ENCODE data around the gene SPPL2A.
"Not testable (repeated sequence)": the region's sequence is repeated elsewhere in the genome, so short reads cannot be mapped to it uniquely, and the experiment has no call there.

SPPL2A gene

DNA sequence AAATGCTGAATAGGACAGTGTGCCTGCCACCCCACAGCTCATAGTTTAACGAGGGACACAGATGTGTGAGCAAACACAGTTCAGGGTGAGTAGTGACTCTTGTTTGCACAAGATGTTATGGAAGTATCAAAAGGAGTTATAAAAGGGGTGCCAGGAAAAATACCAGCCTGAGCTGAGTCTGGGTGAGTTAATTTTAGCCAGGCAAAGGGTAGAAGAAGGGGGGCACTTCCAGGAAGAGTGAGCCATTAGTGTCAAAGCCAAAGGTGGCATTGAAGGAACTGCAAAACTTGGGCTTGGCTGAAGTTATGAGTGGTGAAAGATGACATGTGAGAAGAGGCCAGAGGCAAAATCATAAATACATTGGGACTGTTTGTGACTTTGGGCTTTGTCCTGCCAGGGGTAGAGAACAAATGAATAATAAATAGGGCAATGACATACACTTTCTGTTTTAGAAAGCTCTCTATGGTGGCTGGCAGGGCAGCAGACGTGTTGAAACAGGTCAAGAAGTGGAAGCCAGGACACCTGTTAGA lies 1.9 kb upstream of the SPPL2A start:
- no peak for DNase-seq

DNA sequence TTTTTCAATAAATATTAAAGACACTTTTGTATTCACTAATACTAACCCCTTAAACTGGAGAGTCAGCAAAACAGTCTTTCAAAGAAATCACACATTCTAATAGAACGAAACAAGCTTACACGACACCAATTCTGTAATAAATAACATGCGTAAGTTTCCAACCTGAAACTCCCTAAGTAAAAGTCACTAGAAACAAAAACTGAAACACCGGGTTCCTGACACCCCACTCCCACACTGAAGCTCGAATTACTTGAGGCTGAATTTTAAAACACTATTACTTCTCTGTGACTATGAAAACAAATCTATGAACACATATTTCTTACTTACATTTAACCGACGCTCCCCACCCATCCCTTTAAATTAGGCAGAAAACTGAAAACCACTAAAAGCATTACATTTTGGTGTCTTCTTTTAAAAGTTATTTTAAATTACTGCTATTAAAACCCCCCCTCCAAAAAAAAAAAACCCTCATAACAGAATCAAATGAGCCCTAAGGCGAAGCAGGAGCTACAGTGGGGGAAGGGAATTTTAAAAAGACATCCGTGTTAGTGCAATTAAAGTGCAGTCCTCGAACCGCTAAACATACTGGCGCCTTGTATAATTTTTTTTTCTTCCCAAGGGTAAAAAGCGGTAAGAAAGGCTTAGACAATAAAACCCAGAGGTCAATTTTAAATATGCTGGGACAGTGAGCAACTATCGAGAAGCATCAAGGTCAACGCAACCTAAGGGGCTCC lies 878 bp downstream of the SPPL2A start:
- no peak for DNase-seq

DNA sequence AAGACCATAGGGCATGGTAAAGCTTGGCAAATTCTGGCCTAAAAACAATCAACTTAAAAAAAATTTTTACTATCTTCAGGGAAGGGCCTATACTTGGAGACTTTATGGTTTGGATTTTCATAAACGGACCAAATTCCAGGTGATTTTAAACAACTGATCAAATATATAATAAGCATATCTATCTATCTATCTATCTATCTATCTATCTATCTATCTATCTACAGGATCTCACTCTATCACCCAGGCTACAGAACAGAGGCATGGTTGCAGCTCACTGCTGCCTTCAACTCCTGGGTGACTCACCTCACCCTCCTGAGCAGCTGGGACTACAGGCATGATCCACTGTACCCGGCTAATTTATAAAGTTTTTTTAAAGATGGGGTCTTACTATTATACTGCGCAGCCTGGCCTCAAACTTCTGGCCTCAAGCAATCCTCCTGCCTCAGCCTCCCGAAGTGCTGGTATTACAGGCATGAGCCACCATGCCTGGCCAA lies 6.7 kb downstream of the SPPL2A start:
- no peak for DNase-seq

DNA sequence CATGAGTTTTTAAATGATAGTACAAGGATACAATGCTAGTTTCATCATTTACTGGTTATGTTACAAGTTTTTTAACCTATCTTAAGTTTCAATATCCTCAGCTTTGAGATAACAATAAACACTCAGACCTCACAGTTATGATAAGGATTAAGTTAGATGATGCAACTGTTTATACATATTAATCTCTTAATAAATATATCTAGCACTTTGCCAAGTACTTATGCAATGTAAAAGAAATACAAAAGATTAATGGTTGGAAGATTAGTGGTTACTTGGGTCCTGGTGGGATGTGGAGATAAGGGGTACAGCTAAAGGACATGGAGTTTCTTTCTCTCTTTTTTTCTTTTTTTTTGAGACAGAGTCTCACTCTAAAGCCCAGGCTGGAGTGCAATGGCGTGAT lies 12.0 kb downstream of the SPPL2A start:
- DNase-seq: no peak

- no peak for DNase-seq
Observed at GRCh38 chr15:50751394-50751793, 14.1 kb downstream of the SPPL2A start.

GRCh38 chr15:50750227-50750705 lies 15.2 kb downstream of the SPPL2A start:
- DNase-seq: no peak

DNA sequence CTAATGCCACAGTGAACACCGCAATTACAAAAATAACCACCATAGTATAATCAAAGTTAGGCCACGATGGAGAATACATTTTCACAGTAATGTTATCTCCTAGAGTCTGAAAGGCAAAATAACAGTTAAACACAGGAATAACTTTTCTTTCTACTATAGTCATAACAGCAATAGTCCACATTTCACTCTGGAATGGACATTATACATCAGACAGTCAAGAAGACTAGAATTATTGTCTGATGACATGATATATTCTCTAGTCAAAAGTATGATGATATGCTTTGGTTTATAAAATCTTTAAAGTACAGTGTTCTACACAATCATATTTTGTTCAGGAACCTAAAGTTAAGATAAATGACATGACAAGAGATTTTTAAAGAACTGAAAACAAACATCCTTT lies 18.0 kb downstream of the SPPL2A start:
- DNase-seq: no peak

DNA sequence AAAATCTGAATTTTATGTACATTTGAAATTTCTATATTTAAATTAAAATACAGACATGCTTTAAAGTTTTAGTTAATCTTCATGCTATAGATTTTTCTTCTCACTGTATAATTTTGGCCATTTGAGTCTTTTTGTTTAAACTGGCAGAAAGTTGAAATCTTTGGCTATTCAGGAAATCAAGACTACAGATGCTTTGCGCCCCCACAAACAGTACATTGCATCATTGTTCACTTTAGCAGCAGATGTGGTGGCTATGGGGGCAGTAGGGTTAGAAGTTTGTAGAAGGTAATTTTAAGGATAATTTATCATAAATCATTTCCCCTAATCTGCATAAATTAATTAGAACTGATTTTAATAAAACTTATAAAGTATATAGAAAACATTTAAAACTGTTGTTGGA lies 20.9 kb downstream of the SPPL2A start:
- DNase-seq: no peak

GRCh38 chr15:50740955-50741354 lies 24.6 kb downstream of the SPPL2A start:
- no peak for DNase-seq

GRCh38 chr15:50736823-50737222 lies 28.7 kb downstream of the SPPL2A start:
- no peak for DNase-seq

DNA sequence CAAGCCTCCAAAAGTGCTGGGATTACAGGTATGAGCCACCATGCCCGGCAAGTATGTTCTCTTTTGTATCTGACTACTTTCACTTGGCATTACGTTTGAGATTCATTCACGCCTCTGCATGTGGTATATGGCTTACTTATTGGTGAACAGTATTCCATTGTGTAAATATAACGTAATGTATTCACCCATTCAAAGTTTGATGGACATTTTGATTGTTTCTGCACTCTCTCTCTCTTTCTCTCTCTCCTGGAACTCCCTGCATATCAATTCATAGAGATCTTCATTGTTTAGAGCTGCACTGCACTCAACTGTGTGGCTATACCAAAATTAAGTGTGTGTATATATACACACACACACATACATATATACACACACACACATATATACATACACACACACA lies 30.4 kb downstream of the SPPL2A start:
- DNase-seq: no peak

DNA sequence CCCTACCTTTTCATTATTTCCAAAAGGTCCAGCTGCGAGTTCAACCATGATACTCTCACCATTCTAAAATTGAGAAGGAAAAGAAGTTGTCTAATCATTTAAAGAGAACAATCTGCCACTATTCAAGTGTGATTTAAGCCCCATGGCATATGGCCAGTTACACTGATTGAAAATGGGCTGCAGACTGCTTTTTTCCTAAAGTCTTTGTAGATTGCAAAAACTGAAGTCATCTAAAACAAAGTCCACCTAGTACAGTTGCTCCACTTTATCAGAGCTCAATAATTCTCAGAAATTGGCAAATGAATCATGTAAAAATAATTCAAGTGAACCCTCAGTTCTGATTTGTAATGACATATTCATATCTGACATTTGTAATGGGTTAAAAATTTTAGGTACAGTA lies 39.2 kb downstream of the SPPL2A start:
- DNase-seq: no peak

GRCh38 chr15:50718700-50719125 lies 46.8 kb downstream of the SPPL2A start:
- DNase-seq: no peak

DNA sequence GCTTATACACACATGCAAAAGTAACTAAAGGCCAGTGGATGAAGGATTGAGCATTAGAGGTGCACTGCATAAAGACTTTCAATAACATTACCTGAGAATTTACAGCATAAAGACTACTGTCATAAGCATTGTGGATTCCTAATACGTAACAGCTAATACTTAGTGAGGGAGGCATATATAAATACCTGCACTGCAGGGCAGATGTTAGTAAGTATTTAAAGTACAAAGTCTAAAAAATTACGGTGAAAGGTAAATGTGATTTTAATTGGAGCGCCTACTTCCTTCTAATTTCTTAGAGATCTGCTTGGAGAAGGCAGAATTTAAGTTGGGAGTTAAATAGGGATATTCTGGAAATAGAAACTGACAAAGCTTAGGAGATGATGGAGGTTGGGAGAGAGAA lies 53.5 kb downstream of the SPPL2A start:
- DNase-seq: no peak

- no peak for DNase-seq
Observed at GRCh38 chr15:50710585-50710984, 54.9 kb downstream of the SPPL2A start.

DNA sequence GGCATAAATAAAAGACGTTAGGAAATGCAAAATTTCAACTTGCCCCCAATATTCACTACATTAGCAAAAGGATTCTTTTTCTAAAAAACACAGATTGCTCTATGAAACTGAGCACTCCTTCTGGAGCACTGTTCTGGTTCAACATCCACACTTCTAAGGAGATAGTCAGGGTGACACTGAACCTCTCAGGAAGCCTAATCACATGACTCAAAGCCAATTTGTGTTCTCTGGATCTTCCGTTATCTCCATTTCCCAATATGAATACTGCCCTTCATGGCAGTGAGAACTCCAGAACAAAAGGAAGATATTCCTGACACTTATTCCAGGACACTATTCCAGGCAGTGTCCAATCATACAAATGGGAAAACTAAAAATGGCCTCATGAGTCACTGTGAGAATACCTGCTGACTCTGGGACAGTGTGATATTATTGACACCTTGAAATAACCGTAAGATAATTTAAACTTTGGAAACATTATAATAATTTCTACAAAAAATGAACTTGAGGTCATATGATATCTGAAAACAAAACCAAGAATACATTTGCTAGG lies 57.6 kb downstream of the SPPL2A start:
- no peak for DNase-seq

GRCh38 chr15:50702762-50703334 lies 62.7 kb downstream of the SPPL2A start:
- DNase-seq: no peak

DNA sequence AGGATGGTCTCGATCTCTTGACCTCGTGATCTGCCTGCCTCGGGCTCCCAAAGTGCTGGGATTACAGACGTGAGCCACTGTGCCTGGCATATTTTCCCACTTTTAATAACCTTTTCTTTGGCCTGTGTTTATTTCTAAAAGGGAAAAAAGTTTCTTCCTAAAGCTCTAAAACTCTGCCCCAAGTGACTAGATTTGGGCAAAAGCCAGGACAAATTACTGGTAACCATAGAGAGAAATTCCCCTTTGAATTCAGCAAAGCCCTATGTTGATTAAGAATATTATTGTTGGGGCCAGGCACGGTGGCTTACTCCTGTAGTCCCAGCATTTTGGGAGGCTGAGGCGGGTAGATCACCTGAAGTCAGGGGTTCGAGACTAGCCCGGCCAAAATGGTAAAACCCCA lies 67.4 kb downstream of the SPPL2A start:
- no peak for DNase-seq

GRCh38 chr15:50697109-50697797 lies 68.3 kb downstream of the SPPL2A start:
- DNase-seq: no peak

- not testable (repeated sequence) for DNase-seq
Observed at GRCh38 chr15:50694634-50695165, 70.8 kb downstream of the SPPL2A start.

GRCh38 chr15:50687302-50687902 lies 78.1 kb downstream of the SPPL2A start:
- DNase-seq: no peak

GRCh38 chr15:50686469-50687301 lies 78.8 kb downstream of the SPPL2A start, which contains the start of gene TRPM7:
TSS of gene TRPM7 (minus strand) at chr15:50686797. CDS start at chr15:50686533, 264 bp downstream.
- peak; percentile 86 for DNase-seq

Data from activated gamma-delta T cell (primary cell).